HCEC 1CT (cell line): ENCODE data around the gene IFRD1.
A peak's percentile ranks its signal among the peaks of the same experiment; 100 is the strongest.
"Not testable (repeated sequence)": the region's sequence is repeated elsewhere in the genome, so short reads cannot be mapped to it uniquely, and the experiment has no call there.

Experiments used
- DNase-seq: peaks from one replicate; pipeline ENCODE4 v3.0.0-alpha.2; 2017

IFRD1 gene

DNA sequence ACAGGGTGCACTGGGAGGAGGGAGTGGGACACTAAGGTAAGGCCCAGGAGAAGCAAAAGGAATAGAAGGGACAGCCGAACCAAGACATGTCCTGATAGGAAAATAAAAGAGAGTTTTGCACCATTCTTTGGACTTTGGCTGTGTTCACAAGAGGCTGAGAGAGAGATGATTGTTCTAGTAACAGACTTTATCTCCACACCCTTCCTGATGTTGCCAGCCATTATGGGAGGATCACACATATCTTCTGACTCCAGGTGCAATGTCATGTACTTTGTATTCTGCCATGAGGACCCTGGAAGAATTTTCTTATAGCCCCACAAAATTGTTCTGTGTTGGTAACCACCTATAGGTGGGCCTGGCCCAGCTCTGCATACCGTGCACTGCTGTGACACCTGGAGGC, 41.9 kb downstream of the IFRD1 start:
- DNase-seq, result no peak

DNA sequence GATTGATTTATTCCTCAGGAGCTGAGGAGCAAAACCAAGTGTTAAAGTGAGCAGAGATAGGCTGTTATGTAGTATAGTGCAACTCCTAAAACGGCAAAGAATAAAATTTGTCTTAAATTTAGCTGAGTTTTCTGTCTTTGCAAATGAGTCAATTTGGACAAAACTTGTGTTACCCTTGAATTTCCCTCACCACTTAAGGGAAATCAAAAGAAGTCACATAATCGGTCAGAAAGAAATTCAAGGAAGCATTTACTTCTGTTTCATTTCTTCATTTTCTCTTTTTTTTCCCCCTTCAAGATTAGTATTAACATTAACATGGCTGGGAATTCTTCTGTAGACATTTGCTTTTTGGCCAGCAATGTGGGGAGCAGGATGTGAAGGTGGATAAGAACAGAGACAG, 44.4 kb downstream of the IFRD1 start:
- DNase-seq, result no peak

DNA sequence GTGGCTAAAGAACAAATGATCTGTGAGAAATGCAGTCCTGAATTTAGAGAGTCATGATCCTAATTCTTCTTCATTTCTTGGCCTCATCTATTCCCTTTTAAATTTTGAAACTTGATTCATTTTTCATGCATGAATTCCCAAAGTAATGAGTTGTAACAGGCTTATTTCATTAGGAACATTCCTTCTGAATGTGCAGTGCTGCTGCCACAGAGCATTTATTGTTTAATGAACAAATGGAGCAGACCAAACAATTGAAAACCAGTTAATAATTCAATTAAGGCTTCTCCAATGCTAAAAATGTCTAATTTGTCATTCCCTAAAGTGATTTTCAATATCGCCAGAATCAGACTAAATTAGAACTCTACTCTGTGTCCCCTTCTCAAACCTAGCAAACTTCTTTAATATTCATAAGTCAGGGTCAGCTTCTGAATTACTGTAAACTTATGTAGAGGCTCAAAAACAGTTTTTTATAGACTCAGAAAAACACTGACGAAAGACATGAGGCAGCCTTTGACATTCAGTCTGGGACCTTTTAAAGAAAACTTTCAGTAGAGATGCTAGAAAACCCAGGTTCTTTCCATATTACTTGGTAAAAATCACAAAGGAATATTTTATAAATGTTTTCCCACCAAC, 45.0 kb downstream of the IFRD1 start:
- DNase-seq, result no peak

DNA sequence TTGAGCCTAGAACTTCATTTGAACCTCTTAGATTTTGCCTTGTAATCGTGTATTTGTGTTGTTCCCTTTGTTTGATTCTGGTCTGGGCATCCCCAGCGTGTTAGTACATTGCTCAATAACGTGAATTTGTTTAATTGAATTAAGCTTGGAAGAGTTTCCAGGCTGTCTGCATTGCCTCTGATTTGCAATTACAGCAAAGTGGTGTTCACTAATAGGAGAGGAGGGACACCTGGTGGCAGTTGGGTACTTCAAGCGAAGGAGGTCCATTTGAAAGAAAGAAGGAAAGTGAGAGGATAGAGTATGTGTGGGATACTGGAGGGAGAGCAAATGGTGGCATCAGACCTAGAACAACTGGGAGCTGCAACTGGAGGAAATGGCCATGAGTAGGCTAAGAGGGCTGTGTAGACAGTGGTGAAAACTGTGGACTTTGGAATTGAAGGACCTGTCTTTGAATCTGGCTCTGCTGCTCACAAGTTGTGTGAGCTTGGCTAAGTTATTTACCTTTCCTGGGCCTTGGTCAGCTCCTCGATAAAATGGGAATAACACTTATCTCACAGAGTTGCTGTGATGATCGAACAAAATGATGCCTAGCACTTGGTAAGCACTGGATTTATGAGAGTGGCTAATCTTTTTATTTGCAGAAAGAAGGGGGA, 45.7 kb downstream of the IFRD1 start:
- peak; percentile 65 for DNase-seq

DNA sequence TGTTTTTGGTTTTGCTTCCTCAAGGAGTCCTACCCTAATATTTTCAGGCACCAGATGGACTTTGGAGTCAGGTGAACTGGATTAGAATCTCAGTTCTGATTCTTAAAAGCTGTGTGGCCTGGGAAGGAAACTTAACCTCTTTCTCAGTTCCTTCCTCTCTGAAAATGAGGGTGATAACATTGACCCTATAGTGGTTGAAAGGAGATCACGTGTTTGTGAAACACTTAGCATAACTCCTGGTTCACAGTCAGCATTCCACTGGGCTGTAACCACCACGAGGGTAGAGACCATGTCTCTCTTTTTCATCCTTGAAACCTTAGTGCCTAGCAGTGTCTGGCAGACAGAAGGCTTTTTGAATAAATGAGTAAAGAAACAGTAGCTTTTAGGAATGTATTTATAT, 47.2 kb downstream of the IFRD1 start:
- DNase-seq, result no peak

DNA sequence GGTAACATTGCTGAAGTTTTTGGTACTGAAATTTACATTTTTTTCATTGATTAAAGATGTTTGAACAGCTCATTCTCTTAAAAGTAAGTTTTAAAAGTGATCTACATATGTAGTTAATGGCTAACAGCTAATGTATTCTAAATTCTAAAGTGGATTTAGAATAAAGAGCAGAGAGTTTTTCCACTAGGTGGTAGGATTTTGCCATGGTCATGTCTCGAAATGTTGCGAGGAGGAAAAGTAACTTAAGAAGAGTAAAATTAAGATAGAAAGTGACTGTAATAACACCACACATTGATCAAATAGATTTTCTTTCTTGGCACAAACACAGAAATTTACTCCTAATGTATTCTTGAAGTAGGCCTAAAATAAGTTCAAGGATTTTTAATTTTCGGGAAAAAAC, 50.4 kb downstream of the IFRD1 start:
- no peak for DNase-seq

DNA sequence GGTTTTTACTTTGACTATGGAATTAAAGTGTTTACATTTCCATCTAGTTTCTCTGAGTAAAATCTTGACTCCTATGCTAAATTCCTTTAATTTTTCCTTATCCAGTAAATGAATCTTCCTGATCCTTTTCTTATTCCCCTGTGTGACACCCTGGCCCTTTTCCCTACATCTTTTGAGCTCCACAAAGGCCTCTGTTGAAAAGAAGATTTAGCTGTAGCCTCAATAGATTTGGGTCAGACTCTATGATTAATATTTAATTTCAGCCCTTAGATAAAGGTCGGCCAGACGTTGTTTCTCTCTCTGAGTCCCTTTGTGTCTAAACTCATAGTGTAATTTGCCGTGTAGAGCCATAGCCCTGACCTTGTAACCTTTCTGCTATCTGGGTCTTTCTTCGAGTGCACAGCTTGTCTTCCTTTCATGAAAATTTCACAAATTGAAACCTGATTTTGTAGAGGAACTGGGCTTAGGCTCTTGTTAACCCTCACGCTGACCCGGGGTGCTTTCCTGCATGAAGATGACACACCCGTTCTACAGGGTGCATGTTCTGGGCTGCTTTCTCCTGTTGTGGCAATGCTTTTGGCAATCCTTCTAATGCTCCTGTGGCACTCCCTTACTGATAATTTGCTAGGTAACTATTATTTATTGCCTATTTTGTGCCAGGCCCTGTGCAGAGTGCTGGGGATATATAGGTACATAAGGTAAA, 51.7 kb downstream of the IFRD1 start:
- no peak for DNase-seq

DNA sequence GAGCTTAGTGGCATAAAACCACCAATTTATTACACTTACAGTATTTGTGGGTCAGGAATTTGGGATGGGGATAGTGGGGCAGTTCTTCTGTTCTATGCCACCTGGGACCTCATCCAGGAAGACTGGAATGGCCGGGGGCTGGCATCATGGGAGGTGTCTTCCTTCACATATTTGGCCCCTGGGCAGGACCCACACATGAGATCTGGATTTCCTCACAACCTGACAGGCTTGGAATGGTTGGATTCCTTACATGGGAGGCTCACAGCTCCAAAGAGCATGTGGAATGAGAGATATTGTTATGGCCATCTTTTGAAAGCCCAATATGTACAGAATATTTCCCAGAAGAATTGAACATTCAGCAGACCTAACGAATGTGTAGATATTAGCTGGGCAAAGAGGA, 52.4 kb downstream of the IFRD1 start:
- no peak for DNase-seq

DNA sequence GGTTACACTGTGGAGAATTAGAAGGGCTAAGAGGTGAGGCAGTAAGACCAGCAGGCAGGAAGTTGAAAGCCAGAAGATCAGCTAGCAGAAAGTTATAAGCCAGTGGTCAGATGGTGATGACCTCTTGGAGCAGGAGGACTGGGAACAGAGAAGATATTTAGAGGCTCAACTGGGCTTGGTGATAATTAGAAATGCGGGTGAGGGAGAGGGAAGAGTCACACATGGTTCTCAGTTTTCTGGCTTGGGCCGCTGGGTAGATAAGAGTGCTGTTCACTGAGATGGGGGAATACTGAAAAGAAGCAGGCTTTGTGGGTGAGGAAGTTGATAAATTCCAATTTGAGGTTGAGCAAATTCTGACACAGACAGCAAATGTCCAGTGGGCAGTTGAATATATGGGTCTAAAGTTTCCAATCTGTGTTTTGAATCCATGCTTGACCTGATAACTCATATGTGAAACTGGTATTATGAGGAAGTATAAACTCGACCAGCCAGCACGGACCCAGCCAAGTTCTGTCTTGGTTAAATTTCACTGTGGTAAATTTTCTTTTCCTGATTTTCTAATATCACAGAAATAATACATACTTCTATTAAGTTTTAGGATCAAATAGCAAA, 53.2 kb downstream of the IFRD1 start:
- no peak for DNase-seq

DNA sequence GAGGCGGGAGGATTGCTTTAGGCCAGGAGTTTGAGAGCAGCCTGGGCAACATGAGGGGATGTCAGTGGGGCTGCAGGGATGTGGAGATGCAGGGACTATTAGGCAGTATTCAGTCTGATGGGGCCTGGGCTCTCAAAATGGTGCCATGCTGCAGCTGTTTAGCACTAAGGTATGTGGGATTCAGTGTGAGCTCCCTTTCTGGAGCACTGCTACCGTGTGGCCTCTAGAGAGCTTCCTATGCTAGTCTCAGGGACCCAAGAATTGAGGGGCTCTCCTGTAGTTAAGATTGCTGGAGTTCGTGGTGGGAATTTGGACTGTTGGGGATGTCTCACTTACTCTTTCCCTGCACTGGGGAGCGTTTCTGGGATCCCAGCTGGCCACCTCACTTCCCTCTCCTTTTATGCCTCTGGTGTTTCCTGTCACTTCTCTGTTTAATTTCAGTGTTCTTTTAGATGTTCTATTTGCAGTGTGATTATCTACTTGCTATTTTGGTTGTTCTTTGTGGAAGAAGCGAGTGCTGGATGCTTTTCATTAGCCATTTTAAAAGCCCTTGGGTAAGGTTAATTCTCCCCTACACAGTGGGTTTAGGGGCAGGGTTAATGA, 53.9 kb downstream of the IFRD1 start:
- no peak for DNase-seq

DNA sequence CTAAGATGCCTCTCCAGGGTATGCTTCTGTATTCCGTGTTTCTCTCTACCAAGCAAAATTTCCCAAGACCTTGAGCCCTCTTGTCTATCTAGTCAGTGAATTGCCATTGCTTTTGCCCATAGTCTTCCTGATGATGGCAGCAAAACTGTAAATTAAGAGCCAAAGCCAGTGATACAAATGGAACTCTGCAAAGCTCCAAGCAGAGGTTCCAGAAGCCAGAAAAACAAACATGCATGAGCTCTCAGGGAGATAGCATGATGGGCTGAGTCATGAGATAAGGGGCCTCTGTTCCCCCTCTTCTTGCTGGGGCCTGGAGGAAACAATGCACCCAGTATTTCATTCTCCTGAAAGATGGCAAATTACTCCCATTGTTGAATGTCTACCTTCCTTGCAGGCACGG, 55.2 kb downstream of the IFRD1 start:
- no peak for DNase-seq

DNA sequence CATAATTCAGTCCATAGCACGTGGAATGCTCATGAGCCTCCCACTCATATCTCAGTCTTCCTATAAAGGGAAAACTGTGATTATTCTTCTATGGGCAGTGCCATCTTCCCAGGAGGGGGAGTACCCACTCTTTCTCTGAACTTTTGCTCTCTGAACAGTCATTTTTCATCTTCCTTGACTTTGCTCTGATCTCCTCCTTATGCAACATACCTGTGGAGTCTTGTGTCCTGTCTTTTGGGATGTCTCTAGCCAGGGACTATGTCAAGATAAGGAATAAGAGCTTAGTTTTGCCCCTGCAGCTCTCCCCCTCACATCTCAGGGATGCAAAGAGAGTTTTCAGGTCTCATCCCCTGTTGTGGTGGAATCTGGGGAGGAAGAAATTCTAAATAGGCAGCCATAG, 58.1 kb downstream of the IFRD1 start:
- DNase-seq, result no peak

DNA sequence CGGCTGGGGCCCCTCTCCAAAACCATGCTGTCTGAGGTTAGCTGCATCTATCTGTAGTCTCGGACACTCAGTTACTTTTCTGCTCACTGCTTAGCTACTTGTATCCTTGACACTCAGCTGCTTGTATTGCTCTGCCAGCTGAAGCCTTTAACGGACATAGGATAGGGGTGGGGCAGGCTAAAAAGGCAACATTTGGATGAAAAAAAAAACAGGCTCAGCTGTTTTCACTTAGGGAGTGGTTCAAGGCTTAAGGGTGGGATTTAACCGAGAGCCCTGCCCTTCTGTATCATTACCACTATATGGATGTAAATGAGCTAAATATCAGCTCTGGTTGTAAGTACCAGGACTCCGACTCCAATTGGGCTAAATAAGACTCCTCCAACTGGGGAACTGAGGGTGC, 59.1 kb downstream of the IFRD1 start:
- DNase-seq, result no peak

DNA sequence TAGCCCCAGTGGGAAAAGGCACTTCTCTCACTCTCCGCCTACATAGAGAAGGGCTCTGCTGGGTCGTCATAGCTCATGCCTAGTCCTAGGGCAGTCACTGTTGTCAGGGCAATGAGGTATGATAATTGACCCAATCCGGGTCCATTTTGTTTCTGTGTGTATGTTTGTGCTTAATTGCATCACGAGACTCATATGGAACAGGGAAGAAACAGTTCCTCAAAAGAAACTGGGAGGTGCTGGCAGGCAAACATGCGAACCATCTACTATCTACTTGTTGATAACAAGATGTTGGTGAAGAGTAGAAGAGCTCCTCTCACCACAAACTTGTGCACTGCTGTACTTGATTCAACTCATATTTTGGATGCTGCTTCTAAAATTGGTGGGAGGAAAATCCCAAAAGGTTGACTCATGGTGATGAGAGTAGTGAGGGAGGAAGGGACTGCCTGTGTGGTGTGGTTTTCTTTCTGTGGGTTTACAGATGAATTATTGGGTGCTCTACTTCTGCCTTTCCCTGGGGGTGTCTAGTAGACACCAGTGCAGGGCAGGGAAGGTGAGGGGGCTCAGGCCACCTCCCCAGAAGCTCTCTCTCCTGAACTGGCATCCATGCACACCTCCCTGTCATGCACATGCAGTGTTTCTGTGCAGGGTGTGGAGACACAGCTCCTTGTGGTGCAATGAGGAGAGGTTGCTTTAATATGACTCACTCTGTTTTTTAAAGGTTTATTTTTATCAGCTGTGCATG, 59.9 kb downstream of the IFRD1 start:
- DNase-seq, result peak; percentile 77

DNA sequence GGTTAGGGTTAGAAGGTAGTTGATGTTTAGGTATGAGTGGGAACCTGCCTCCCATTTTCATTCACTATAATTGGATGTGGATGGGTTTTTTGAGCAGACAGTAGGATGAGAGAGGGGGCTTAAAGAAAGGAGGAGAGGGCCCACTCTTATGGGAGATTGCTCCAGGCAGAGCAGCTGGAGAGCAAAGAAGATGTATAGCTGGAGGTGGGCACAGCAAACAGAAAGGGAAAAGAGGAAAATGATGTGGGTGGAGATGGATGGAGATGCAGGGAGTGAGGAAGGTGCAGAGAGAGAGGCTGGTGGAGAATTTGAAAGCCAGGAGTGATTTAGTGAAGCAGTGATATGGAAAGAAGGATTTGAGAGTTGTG, 60.5 kb downstream of the IFRD1 start:
- DNase-seq, result no peak

DNA sequence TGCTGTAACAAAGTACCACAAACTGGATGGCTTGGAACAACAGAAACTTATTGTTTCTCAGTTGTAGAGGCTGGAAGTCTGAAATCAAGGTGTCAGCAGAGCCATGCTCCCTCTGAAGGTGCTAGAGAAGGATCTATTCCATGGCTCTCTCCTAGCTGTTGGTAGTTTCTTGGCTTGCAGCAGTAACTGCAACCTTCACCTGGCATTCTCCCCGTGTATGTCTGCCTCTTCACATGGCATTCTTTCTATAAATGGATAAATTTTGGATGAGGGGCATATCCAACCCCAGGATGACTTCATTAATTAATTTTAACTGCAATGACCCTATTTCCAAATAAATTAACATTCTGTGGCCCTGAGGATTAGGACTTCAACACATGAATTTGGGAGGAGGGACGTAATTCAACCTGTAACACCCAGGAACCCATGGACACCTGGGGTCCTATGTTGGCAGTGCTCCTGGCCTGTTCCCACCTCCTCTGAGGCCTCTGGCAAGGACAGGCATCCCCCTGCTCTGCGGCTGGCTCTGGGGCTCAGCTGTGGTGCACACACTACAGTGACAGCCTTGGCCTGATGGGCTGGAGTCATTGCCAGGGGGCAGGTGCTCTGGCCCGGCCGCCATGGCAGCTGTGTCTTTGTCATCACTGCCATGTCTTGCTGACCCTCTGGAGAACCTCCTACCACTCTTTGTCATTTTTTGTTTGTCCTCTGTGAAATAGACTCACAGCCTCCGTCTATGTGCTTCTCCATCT, 61.4 kb downstream of the IFRD1 start:
- DNase-seq, result no peak

DNA sequence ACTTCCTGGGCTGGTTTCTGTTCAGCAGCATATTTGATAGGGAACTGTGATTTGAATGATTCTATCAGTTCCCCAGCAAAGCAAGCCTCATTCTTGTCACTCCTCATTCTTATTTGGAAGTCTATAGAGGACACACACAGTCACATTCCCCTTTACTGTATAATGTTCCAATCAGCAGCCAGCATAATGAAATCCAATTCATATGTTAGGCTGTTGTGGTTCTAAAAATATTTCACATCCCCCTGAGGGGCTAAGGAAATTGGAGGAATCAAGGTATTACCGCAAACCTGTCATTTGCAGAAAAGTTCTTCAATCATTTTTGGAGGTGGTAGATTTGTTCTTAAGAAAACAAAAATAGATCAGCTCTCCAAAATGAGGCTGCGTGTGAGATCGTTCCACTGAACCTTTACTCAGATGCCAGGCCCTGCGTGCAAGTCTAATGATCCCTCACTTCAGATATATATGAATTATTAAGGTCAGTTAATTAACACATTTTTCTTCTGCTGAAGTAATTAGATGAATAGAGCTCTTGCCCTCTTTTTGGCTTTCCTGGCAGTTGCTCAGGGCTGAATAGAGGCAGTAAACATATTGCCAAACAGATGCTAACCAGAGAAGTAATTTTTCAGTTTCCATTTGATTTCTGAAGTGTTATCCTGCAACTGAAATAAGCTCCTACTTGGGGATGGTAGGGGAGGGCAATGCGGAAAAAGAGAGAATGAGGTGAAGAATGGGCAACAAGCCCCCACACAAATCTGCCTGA, 62.4 kb downstream of the IFRD1 start:
- no peak for DNase-seq

DNA sequence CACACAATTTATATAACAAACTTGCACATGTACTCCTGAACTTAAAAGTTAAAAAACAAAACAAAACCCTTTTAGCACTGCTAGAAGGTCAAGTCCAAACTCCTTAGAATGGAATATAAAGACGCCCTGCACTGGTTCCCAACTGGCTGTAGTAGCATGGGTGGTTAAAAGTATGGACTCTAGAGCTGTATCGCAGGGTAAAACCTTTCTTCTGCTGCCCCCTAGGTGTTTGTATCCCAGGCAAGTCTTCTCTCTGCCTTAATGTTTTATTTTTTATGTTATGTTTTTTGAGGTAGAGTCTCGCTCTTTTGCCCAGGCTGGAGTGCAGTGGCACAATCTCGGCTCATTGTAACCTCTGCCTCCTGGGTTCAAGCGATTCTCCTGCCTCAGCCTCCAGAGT, 65.7 kb downstream of the IFRD1 start:
- no peak for DNase-seq

DNA sequence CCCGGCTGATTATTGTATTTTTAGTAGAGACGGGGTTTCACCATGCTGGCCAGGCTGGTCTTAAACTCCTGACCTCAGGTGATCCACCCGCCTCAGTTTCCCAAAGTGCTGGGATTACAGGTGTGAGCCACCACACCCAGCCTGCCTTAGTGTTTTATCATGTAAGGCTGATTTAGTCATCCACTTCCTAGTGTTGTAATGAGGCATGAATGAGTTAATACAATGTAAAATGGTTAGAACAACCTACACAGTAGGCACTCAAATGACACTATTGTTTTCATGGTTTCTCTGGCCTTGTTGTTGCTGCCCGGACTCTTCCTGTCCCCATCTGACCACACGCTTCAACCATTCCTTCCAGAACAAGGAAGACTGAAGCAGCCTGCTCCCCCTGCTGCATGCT, 66.2 kb downstream of the IFRD1 start:
- DNase-seq, result not testable (repeated sequence)

DNA sequence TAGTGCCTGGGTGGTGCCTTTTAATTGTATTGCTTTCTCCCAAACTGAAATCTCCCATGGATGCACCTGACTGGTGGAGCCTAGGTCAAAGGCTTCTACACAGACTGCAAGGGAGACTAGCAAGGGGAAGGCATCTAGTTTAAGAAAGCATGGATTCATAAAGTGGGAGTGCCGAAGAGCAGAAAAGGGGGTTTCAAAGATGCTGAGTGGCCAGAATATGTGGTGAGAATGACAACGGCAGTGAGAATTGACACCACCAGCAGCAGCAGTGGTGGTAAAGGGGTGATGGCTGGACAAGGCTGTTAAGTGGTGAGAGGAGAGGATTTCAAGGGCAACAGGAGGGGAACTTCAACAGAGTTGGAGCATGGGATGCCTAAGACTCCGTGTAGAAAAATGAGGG, 67.2 kb downstream of the IFRD1 start:
- DNase-seq, result no peak

DNA sequence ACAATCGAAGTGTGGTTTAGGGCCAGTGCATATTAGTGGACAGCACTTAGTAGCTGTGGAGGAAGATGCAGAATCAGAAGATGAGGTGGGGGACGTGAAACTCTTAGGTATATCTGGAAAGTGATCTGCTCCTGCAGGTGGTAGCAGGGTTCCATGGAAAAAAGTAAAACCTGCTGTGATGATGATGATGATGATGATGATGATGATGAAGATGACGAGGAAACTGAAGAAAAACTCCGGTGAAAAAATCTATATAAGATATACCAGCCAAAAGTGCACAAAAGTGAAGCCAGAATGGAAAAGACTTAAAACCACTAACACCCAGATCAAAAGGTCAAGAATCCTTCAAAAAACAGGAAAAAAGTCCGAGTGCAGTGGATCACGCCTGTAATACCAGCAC, 70.5 kb downstream of the IFRD1 start:
- DNase-seq, result no peak

DNA sequence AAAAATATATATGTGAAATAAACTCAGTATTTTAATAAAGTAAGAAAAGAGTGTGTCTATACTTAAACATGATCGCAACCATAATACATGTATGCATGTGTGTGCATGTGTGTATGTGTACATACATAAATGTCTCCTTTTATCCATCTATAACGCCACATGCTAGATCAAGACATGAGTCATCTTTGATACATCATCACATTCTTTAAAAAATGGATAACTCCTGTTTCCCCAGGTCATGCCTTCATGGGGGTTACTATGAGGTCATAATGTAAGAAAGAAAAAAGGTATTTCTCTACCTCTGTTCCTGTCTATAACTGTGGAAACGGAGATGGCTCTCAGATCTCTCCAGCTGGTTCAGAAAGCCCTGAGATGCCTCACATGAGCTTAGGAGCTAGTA, 71.7 kb downstream of the IFRD1 start:
- no peak for DNase-seq
